Endometrium (tissue), 2 donors: ENCODE data around the gene NUP210L.
"Not testable (repeated sequence)": the region's sequence is repeated elsewhere in the genome, so short reads cannot be mapped to it uniquely, and the experiment has no call there.

Experiments
- FAIRE-seq: peaks from 2 replicates; lab custom pipeline; 2012; peaks lifted over from hg19 to GRCh38; lab: Jason Lieb, UNC
- donor health status: control.
- donor health status: control.

NUP210L gene

GRCh38 chr1:153991806-153992205 is 163.1 kb downstream of the NUP210L start:
- FAIRE-seq: no peak

- no peak for FAIRE-seq
Measured at GRCh38 chr1:153991151-153991630, 163.7 kb downstream of the NUP210L start.

DNA sequence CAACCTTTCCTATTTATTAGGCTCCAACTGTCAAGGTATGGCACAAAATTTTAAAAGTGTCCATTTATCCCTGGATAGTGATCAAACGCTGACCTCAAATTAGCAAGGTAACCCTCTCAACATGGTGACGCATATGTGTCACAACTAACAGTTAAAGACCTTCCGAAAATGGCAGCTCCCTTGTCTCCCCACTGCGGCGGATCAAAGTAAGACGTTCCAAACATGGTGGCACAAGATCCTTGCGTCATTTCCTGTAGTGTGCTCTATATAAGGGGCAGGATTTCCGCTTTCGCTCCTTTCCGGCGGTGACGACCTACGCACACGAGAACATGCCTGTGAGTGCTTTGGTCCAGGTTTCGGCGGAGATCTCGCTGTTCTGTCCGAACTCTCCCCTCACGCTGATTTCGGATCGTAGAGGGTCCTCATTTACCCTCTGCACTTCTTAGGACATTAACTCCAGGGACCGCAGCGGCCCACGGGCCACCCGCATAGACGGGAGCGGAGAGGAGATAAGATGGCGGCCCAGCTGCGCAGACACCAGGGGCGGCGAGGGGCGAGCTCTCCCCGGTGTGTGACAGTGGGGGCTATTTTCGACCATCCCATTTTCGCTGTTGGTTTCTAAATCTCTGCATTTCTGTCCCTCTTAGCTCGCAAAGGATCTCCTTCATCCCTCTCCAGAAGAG is 164.3 kb downstream of the NUP210L start, which contains the start of gene RPS27:
RPS27 (plus strand) TSS at position 295 of the 683 bp plus-strand sequence; CDS start at position 330, 35 bp downstream.
- FAIRE-seq: peak; percentile 87

DNA sequence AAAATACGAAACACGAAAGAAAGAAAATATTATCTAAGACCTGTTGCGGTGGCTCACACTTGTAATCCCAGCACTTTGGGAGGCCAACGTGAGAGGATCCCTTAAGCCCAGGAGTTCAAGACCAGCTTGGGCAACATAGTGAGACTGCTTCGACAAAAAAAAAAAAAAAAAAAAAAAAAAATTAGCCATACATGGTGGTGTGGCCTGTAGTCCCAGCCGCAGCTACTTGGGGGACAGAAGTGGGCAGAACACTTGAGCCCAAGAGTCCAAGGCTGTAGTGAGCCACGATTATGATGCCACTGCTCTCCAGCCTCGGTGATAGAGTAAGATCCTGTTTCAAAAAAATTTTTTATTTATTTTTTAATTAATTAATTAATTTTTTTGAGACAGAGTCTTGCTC is 167.3 kb downstream of the NUP210L start:
- FAIRE-seq: no peak

DNA sequence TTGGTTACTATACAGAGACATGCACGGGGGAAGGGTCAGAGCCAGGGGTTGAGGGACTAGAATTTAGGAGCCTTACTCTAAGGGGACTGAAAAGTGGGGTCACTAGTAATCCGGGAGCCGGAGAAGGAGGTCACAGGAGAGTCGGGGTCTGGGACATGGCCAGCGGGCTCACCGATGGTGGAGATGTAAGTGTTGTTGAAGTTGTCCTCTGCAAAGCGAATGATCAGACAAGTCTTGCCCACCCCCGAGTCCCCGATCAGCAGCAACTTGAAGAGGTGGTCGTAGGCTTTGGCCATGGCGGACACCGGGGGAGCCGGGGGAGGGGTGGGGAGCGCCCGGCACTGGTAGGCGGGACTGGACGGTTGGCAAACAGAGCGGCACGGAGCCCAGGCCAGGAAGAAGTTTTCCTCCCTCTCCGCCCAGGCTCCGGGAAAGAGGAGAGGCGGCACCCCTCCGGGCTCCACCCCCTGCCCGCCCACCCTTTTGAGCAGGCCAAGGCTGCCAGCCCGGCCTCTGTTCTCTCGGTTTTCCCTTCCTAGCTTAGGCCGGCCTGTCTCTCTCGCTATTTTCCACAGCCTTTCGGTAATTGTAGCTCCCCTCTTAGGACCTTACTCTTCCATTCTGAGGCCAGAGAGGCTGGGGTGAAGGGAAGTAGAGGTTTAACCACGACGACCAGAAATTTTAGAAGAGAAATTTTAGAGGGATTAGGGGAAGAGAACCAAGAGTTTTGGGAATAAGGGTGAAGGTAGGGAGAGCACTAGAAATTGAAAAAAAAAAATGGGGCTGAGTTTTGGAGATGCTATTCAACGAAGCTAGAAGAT is 168.7 kb downstream of the NUP210L start, which contains the start of gene RAB13:
RAB13 (minus strand) TSS at position 399 of the 821 bp plus-strand sequence; CDS start at position 296, 103 bp downstream.
- no peak for FAIRE-seq

GRCh38 chr1:153985341-153985912 is 169.4 kb downstream of the NUP210L start:
- FAIRE-seq: no peak

GRCh38 chr1:153984123-153984894 is 170.6 kb downstream of the NUP210L start:
- FAIRE-seq: no peak

GRCh38 chr1:153981735-153982134 is 173.1 kb downstream of the NUP210L start:
- FAIRE-seq: not testable (repeated sequence)

GRCh38 chr1:153979091-153979490 is 175.8 kb downstream of the NUP210L start:
- not testable (repeated sequence) for FAIRE-seq

DNA sequence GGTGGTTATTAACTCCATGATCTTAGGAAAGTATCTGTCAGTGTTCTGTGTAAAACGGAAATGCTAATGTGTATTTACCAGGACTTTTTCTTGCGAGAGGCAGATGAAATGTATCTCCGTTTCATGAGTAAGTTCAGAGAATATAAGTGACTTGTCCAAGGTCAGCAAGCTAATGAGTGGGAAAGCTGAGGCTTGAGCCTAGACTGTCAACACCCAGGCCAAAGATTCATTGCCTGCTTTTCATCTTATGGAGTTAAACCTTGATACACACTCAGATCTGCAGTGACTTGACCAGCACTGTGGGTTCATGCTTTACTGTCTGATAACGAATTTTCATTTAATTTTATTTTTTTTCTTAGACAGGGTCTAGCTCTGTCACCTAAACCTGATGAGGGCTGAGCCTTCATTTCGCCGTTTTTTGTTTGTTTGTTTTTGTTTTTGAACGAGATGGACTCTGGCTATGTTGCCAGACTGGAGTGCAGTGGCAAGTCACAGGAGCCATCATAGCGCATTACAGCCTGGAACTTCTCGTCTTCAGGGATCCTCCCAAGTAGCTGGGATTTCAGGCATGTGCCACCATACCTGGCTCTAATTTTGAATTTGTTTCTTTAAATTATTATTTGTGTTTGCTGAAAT is 176.5 kb downstream of the NUP210L start:
- FAIRE-seq: no peak

GRCh38 chr1:153977250-153978240 is 177.3 kb downstream of the NUP210L start, which contains the start of gene JTB:
Gene JTB, minus strand, starts transcription at chr1:153977674. Its CDS starts 422 bp downstream, at chr1:153977252.
- no peak for FAIRE-seq

DNA sequence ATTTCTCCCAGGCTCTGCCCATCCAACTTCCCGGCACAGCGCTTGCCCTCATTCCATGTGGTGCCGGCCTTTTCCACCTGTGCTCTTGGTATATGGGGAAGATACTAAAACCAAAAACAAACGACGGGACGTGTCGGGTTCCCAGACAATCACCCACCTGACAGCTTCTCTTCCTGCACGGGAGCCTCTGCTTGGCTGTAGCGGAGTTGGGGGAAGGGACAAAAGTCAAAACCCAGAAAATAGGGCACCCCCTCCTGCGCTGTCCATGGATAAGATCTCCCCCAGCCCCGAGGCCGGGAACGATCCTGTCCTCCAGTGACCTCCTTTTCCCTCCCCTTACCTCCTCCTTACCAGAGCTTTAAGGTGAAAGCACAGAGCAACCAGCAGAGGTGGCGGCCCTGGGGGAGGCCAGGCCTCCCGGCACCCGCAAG is 178.0 kb downstream of the NUP210L start:
- no peak for FAIRE-seq

- FAIRE-seq: no peak
Measured at GRCh38 chr1:153973525-153973924, 181.3 kb downstream of the NUP210L start.

DNA sequence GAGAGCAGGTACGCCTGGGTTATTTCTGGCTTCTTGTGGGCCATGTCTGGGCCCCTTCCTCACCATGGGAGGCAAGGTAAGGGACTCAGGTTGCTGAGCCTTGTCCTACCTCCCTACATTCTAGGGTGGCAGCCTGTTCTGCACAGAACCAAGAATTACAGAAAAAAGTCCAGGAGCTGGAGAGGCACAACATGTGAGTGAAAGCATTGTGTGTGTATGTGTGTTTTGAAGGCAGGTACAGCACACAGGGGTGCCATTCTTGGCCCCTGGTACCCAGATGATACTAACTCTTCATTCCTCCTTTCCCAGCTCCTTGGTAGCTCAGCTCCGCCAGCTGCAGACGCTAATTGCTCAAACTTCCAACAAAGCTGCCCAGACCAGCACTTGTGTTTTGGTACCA is 181.8 kb downstream of the NUP210L start:
- no peak for FAIRE-seq

- FAIRE-seq: no peak
Measured at GRCh38 chr1:153970346-153970745, 184.5 kb downstream of the NUP210L start.

GRCh38 chr1:153968972-153969371 is 185.9 kb downstream of the NUP210L start:
- no peak for FAIRE-seq

GRCh38 chr1:153968408-153968807 is 186.5 kb downstream of the NUP210L start:
- FAIRE-seq: no peak

DNA sequence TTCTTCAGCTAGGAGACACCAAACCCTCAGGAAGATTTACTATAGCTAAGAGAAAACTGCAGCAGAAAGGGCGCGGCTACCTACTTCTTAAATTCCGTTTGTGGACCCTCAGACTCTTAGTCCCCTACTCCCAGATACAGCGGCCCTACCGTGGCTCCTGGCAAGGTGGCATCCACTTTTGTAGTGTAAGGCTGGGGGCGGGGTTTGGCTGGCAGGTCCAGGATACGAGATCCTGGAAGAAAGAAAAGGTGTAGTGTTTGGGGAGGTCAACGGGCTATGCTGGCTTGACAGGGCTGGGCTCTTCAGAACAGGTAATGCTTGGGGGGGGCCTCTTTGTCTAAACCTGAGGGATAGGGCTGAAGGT is 186.9 kb downstream of the NUP210L start:
- no peak for FAIRE-seq

DNA sequence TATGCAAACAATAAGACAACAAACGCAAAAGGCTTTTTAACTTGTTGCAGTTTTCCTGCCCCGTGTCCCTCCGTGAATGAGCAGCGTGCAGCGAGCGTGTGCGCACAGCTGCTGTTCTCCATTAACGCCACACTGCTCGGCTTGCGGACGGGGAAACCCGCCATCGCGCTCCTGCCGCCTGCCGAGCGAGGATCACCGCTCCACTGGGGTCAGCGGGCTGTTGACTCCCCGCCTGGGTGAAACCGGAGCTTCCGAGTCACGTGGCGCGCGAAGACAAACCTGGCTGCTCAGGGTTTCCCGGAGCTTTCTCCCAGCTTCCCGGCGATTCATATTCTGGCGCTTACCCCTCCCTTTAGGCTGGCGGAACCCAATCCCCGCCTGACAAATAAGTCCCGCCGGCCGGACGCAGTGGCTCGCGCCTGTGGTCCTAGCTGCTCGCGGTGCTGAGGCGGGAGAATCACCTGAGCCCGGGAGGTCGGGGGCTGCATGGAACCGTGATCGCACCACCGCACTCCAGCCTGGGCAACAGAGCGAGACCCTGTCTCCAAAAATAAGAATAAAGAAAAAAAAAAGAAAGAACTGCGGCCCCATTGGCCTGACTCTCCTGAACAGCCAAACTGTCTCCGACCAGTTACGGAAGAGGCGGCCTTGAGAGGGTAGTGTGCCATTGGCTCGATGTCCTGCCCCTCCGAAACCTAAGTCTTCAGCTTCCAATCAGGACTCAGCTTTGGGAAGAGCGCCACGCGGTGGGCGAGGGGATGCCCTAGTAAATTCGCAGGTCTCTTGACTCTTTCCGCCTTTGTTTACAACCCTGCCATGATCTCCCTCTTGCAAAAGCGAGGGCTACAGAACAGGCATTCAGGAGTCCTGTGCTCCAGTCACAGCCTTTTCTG is 187.5 kb downstream of the NUP210L start, which contains the start of gene CREB3L4:
CREB3L4 (plus strand) TSS at position 796 of the 893 bp plus-strand sequence. CDS start 624 bp downstream, outside the sequence.
- peak; percentile 90 for FAIRE-seq
